ENCODE results near the gene TPH2.

TPH2 gene

DNA sequence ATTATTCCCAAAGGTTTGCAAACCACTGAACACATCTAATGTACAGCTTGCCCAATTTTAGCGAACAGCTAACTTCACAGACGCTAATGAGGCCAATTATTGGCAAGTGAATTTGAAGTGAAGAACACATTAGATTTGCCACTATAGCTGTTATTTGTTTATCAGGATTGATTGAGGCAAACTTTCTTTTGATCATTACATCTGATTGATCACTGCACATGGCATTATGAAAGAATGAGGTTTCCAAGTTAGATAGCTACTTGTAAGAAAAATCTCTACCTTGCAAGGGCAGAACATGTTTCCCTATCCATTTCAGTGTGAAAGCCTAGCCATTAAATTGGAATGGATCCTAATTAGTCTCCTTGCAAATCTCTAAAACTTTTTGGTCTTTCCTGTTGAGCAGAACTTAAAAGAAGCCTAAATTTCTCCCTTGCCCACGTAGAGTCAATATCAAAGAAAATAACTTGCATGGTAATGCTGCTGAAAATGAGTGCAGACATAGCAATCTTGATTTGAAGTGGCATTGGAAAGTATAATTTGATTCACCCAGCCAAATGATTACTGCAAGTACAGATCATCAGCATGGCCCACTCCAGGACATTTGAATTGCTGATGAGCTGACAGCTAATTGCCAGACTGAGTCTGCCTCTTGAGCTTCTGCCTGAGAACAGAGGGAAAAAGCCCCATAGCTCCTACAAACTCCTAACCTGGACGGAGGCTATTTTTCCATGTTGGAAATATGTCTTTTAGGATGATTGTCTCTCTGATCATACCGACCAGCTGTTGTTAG lies 98.6 kb downstream of the TPH2 start:
- DNase-seq = no peak

DNA sequence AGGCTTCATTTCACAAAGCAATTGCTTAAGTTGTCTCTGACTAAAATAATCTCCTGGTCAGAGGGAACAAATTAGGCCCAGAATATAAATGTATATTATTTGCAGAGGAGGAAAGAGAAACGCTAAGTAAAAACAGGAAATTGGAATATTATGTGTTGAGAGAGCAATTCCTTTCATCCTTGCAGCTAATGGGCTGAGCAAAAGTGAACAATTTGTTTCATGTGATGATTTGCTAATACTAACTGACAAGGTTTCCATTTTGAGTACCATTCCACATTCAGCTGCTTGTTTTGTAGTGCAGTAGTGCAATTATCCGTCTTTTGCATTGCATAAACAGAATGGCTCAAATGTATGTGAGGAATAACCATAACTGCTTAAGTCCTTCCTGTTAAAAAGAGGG lies 103.2 kb downstream of the TPH2 start:
- DNase-seq = no peak

DNA sequence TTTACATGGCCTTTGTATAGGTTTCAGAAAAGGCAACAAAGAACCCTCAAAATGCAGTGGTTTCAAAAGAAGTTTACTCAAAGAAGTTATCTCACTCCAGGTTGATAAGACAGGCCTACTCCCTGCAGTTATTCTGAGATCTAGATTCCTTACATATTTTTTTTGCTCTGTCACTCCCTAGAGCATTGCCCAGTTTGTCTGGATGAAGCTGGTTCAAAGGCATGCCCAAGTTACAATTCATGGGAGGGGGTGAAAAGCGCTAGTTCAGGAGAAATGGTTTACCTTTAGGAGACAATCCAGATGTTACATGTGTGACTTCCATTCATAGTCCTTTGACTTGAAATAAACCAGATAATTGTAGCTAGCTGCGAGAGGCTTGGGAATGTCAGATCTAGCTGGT lies 115.0 kb downstream of the TPH2 start:
- no peak for DNase-seq

DNA sequence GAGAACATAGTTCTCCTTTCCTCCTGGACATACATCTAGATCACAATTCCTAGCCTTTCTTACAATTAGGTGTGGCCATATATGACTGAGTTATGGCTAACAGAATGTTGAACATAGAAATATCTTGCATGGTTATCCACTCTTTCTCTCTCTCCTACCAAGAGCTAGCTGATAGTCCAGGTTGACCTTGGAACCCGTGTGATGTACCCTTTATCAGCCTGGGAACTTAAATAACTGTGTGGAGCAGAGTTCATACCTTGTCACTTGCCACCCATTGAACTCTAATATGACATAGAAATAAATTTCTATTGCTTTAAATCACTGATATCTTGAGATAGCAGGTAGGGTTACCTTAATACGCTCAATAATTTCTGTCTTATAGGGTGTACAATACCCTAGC lies 115.9 kb downstream of the TPH2 start:
- no peak for DNase-seq

DNA sequence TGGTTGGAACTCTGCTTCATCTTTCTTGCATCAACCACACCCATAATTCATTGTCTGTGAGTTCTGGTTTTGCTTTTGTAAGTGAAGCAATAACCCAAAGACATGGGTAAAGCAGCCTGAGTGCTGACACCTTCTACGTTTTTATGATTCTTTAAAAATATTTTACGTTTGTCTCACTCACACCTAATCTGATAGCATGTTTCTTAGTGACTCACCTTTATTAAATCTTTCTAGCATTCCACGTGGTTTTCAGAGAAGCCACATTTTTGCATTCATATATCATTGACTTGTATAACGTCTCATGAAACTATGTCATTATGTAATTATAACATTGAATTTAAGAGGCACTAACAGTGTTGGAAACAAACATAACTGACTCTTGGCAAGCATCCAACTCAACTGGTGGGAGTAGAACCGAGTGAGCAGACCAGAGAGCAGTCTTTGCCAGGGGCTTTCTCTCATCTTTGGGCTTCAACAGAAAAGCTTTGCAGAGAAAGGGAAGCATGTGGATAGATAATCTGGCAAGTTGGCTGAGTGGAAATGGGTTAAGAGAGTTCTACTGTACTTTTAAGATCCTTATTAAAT lies 118.8 kb downstream of the TPH2 start:
- DNase-seq = no peak

DNA sequence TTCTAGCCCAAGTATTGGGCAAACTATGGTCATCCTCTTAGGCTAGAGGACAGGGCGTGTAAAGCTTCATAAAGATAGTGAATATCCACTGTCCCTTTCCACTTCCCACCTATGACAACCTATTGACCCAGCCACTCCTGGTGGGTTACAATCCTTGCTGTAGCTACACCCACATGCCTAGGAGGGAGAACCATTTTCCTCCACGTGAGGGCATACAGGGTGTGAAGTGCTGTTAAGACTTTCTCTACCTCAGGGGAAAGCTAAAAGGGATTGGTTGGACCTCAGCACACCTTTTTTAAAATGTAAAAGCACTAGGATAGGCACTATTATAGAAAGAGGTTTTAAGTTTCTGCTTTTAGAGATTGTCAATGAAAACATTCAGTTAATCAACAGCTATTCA lies 124.4 kb downstream of the TPH2 start:
- no peak for DNase-seq

DNA sequence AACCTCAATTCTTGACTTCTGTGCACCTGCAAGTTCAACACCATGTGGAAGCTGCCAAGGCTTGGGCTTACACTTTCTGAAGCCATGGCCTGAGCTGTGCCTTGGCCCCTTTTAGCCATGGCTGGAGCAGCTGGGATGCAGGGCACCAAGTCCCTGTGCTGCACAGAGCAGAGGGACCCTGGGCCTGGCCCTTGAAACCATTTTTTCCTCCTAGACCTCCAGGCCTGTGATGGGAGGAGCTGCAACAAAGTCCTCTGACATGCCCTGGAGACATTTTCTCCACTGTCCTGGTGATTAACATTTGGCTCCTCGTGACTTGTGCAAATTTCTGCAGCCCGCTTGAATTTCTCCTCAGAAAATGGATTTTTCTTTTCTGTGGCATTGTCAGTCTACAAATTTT lies 132.4 kb downstream of the TPH2 start:
- DNase-seq = no peak

DNA sequence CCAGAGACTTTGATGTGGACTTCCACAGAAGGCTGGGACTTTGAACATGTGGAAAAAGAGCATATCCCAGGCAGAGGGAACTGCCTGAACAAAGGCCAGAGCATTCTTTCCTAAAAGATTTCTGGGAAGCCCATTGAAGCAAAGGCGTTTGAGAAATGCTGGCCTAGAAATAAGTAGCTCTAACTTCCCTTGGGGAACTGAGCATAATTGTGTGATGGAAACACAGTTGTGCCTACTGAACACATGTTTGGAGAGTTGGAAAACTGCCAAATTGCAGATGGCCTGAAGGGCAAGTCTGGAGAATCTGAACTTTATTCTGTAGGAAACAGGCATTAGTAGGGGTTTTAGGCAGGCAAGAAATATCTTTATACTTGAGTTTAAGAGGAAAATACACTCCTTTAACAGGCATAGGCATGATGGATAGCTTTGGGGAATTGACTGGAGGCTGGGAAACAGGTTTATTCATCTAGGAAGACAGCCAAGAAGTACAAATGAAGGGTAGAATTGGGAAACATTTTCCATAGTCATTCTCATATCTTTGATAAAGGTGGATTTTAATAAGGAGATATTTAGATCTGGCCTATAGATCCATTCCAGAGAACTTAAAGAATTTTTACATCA lies 134.1 kb downstream of the TPH2 start:
- DNase-seq = no peak

DNA sequence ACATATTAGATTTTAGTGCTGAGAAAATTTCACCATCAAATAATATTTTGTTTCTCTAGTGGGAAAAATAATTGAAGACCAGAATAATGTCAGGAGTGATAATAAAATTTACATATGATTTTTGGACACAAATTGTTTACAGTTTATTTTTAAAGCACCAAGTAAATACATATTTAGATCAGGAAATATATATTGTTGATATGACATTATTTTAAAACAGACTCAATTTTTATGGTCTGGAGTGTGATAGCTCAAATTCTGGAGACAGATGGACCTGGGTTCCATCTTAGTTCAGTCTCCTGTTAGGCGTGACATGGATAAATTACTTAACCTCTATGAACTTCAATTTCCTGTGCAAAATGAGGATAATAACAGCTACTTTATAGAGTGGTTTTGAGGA lies 135.4 kb downstream of the TPH2 start:
- no peak for DNase-seq

DNA sequence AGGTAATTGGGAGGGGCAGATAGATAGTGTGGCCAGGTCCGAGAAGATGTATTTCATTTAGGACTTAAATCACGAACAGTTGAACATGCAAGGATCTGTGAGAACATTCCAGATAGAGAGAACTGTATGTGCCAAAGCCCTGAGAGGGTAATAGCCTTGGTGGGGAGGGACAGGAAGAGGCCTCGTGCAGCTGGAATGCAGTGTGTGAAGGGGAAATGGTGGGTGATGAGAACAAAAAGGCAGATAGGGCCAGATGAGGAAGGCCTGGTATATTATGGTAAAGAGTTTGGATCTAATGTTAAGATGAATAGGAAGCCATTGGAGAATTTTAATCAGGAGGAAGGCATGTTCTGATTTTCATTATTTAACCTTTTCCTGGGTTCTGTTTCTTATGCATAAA lies 136.3 kb downstream of the TPH2 start:
- DNase-seq = no peak

DNA sequence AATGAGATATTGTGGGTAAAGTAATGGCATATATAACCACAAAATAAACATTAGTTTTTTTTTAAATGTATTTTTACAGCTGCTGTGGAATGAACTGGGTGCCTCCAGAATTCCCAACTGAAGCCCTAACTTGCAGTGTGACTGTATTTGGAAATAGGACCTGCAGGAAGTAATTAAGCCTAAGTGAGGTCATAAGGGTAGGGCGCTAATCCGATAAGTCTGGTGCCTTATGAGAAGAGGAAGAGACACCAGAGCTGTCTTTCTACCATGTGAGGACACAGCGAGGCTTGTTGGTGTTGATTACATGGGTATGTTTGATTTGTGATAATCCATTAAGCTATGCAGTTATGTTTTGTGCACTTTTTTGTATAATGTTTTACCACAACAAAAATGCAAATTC lies 136.8 kb downstream of the TPH2 start:
- no peak for DNase-seq

DNA sequence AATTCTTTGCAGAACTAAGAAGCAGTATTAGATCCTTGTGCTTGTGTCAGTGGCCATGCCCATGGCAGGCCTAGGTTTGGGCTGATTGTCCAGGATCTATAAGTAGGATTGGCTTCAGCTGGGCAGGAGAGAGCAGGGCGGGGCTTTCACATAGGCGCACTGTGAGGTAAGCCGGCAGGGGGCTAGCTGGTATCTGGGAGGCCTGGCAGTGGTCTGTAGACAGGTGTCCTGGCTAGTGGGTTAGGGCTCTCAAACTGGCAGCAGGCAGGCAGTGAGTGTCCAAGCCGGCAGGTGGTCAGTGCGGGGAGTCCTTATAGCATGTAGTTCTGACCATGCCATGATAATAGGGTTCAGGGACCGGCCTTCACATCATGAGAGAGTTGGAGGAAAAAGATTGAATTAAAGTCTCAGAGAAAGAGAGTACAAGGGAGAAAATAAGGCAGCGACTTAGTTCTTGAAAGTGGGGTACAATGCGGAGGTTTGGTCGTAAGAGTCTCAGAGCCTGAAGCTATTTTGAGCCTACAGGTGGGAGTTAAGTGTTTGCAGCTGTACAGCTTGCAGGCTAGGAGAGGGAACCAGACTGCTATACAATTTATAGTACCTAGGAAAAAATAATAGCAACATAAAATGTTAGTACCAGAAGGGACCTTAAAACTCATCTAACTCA lies 137.4 kb downstream of the TPH2 start:
- no peak for DNase-seq

DNA sequence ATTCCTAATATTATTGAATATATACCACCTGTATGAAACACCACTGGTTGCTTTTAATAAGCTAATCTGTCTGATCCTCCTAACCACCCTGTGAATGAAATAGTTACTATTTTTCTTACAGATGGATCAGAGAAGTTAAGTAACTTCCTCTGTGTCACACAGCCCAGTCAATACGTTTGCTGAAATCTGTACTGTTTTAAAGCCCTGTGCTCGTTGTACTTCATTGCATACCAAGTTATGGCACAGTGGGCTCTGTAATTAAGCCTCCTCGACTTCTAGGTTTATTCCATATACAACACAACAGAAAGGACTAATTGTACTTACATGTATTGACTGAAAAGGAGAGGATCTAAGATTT lies 137.9 kb downstream of the TPH2 start:
- no peak for DNase-seq

DNA sequence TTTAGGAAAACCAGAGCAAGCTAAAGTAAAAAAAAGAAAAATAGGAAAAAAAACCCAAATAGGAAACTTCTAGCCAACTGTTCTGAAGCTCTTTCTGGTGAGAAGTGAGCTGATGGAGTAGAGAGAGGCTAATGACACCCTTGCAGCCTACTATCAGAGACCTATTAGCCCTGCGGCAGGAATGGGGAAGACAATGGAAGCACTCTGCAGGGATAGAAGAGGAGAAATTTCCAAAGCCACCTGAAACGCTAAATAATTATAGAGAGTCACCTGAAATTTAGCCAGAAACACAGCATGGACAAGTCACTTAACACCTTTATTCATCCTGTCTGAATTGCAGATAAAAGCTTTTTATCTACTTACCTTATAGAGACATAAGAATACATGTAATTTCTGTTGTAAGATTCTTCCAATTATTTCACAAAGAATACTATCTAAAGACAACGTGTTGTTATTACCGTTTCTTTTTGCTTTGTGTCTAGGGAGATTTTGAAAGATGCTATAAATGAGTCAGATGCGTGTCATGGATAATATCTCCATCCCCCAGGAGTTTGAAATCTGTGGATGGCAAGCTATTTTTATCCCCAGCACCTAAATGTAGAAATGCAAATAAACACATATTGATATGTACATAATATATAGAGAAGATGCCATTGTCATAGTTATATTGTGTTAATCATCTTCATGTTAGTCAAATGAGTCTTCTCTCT lies 138.6 kb downstream of the TPH2 start:
- DNase-seq = no peak

DNA sequence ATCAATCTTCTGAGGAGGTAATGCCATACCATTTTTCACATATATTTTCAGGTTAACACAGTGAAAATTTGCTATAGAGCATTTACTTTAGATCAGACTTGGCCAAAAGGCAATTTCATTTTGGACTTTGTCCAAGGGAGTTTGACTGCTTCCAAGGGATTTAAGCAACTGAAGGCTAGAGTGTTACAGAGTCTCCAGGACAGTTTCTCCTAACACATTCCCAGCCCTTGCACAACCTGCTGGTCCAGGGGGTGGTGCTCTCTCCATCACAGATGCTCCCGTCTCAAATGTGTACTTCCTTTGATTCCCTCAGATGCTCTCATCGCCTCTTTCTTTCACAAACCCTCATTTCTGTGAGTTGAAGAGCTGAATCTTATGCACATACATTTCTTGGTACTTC lies 143.1 kb downstream of the TPH2 start:
- no peak for DNase-seq

Data from stimulated activated CD4-positive, alpha-beta T cell treated with anti-CD3 and anti-CD28 coated beads, Interleukin-2, amount 100 ng/mL, for 24 hours (primary cell).